Measurements from ENCODE around the gene MAP3K4. TPM values are rescaled to one million over a fixed set of nuclear protein-coding genes. Genes with fewer than 3 reads are reported as not detected.

Gene MAP3K4
- polyA plus RNA-seq, 1 donor from 2014 or later = 31.0 TPM

GRCh38 chr6:161161121-161161520, 169.6 kb downstream of the MAP3K4 start:
- Histone ChIP-seq H3K4me3 (ENCODE audit: low read length) (no peak overlapping the region), H3K9ac (ENCODE audit: low read length) (no peak overlapping the region), H3K36me3 (ENCODE audit: insufficient read depth, low read length) (peaks cover 13% of the 10 kb centered on the region), H3F3A (ENCODE audit: insufficient read depth, low read length, poor library complexity, severe bottlenecking) (no peaks in the 10 kb centered on the region), H3K27ac (ENCODE audit: low read length) (no peak overlapping the region), H3K4me2 (ENCODE audit: low read length) (no peak overlapping the region), H3K9me3 (ENCODE audit: low read length) (no peaks in the 10 kb centered on the region), H3K27me3 (ENCODE audit: insufficient read depth, low read depth, low read length) (no peaks in the 10 kb centered on the region), H3K9me2 (ENCODE audit: insufficient read depth, low read length) (no peaks in the 10 kb centered on the region), H2AFZ (ENCODE audit: low read depth, low read length) (no peak overlapping the region), H4K20me1 (ENCODE audit: insufficient read depth) (no peaks in the 10 kb centered on the region), H3K79me2 (replicated peaks; ENCODE audit: insufficient read depth, low read length) (peaks cover 6% of the 10 kb centered on the region)
- no peak for TF ChIP-seq SMC3 (conservative IDR thresholded peaks at IDR 0.05; ENCODE audit: poor library complexity)
- no peak for TF ChIP-seq EZH2 (IDR thresholded peaks at IDR 0.05; ENCODE audit: borderline replicate concordance, insufficient read depth, low read length, poor library complexity, severe bottlenecking)
- no peak for TF ChIP-seq RAD21 (conservative IDR thresholded peaks at IDR 0.05)
- no peak for TF ChIP-seq TAF1 (IDR thresholded peaks at IDR 0.05; ENCODE audit: low read depth)
- TF ChIP-seq, protein P1, sequence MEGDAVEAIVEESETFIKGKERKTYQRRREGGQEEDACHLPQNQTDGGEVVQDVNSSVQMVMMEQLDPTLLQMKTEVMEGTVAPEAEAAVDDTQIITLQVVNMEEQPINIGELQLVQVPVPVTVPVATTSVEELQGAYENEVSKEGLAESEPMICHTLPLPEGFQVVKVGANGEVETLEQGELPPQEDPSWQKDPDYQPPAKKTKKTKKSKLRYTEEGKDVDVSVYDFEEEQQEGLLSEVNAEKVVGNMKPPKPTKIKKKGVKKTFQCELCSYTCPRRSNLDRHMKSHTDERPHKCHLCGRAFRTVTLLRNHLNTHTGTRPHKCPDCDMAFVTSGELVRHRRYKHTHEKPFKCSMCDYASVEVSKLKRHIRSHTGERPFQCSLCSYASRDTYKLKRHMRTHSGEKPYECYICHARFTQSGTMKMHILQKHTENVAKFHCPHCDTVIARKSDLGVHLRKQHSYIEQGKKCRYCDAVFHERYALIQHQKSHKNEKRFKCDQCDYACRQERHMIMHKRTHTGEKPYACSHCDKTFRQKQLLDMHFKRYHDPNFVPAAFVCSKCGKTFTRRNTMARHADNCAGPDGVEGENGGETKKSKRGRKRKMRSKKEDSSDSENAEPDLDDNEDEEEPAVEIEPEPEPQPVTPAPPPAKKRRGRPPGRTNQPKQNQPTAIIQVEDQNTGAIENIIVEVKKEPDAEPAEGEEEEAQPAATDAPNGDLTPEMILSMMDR (IDR thresholded peaks at IDR 0.05; ENCODE audit: poor library complexity, severe bottlenecking) = no peak
- no peak for TF ChIP-seq MXI1 (conservative IDR thresholded peaks at IDR 0.05; ENCODE audit: poor library complexity, severe bottlenecking)
- no peak for TF ChIP-seq EP300 (conservative IDR thresholded peaks at IDR 0.05; ENCODE audit: poor library complexity, severe bottlenecking)
- no peak for TF ChIP-seq POLR2AphosphoS5 (IDR thresholded peaks at IDR 0.05)
- TF ChIP-seq, protein P2, sequence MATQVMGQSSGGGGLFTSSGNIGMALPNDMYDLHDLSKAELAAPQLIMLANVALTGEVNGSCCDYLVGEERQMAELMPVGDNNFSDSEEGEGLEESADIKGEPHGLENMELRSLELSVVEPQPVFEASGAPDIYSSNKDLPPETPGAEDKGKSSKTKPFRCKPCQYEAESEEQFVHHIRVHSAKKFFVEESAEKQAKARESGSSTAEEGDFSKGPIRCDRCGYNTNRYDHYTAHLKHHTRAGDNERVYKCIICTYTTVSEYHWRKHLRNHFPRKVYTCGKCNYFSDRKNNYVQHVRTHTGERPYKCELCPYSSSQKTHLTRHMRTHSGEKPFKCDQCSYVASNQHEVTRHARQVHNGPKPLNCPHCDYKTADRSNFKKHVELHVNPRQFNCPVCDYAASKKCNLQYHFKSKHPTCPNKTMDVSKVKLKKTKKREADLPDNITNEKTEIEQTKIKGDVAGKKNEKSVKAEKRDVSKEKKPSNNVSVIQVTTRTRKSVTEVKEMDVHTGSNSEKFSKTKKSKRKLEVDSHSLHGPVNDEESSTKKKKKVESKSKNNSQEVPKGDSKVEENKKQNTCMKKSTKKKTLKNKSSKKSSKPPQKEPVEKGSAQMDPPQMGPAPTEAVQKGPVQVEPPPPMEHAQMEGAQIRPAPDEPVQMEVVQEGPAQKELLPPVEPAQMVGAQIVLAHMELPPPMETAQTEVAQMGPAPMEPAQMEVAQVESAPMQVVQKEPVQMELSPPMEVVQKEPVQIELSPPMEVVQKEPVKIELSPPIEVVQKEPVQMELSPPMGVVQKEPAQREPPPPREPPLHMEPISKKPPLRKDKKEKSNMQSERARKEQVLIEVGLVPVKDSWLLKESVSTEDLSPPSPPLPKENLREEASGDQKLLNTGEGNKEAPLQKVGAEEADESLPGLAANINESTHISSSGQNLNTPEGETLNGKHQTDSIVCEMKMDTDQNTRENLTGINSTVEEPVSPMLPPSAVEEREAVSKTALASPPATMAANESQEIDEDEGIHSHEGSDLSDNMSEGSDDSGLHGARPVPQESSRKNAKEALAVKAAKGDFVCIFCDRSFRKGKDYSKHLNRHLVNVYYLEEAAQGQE (IDR thresholded peaks at IDR 0.05; ENCODE audit: borderline replicate concordance) = no peak

- Histone ChIP-seq H3K4me2 (ENCODE audit: low read length) (no peak overlapping the region), H4K20me1 (ENCODE audit: insufficient read depth) (no peaks in the 10 kb centered on the region), H3F3A (ENCODE audit: insufficient read depth, low read length, poor library complexity, severe bottlenecking) (no peaks in the 10 kb centered on the region), H3K79me2 (replicated peaks; ENCODE audit: insufficient read depth, low read length) (peaks cover 6% of the 10 kb centered on the region), H3K9ac (ENCODE audit: low read length) (no peak overlapping the region), H3K27ac (ENCODE audit: low read length) (no peak overlapping the region), H3K4me3 (ENCODE audit: low read length) (no peak overlapping the region), H3K9me2 (ENCODE audit: insufficient read depth, low read length) (no peaks in the 10 kb centered on the region), H3K36me3 (ENCODE audit: insufficient read depth, low read length) (peaks cover 13% of the 10 kb centered on the region), H3K9me3 (ENCODE audit: low read length) (no peaks in the 10 kb centered on the region), H3K27me3 (ENCODE audit: insufficient read depth, low read depth, low read length) (no peaks in the 10 kb centered on the region), H2AFZ (ENCODE audit: low read depth, low read length) (no peak overlapping the region)
- TF ChIP-seq TAF1 (IDR thresholded peaks at IDR 0.05; ENCODE audit: low read depth) (no peak), EZH2 (IDR thresholded peaks at IDR 0.05; ENCODE audit: borderline replicate concordance, insufficient read depth, low read length, poor library complexity, severe bottlenecking) (no peak), SMC3 (conservative IDR thresholded peaks at IDR 0.05; ENCODE audit: poor library complexity) (no peak), POLR2AphosphoS5 (IDR thresholded peaks at IDR 0.05) (no peak), RAD21 (conservative IDR thresholded peaks at IDR 0.05) (no peak), MXI1 (conservative IDR thresholded peaks at IDR 0.05; ENCODE audit: poor library complexity, severe bottlenecking) (no peak), EP300 (conservative IDR thresholded peaks at IDR 0.05; ENCODE audit: poor library complexity, severe bottlenecking) (no peak)
- TF ChIP-seq, protein P1 (IDR thresholded peaks at IDR 0.05; ENCODE audit: poor library complexity, severe bottlenecking) = no peak
- TF ChIP-seq, protein P2 (IDR thresholded peaks at IDR 0.05; ENCODE audit: borderline replicate concordance) = no peak
Observed at GRCh38 chr6:161161889-161162624, 170.5 kb downstream of the MAP3K4 start.
